HG03378 (cell line): Measurements from ENCODE around the gene WDR75.
"Not testable (repeated sequence)": the region's sequence is repeated elsewhere in the genome, so short reads cannot be mapped to it uniquely, and the experiment has no call there.

Source experiments
- ATAC-seq: cut with Tn5 transposase; IDR thresholded peaks from one replicate; pipeline ENCODE4 v1.9.1; 2021; ENCODE audit warnings: mild to moderate bottlenecking, moderate library complexity; ENCODE audit not compliant: unreplicated experiment

Gene WDR75

GRCh38 chr2:189440947-189441708, at the start of gene WDR75:
WDR75 (plus strand) TSS chr2:189441474; CDS start chr2:189441493, 19 bp downstream.
- peak; percentile 82 for ATAC-seq

GRCh38 chr2:189393440-189394111, 47.7 kb upstream of the WDR75 start:
- ATAC-seq: no peak

- no peak for ATAC-seq
Measured at GRCh38 chr2:189394525-189394924, 46.7 kb upstream of the WDR75 start.

GRCh38 chr2:189402932-189403331, 38.3 kb upstream of the WDR75 start:
- ATAC-seq: no peak

GRCh38 chr2:189406586-189407233, 34.6 kb upstream of the WDR75 start:
- no peak for ATAC-seq

- ATAC-seq: no peak
Measured at GRCh38 chr2:189407281-189408209, 33.7 kb upstream of the WDR75 start.

GRCh38 chr2:189408294-189408693, 33.0 kb upstream of the WDR75 start:
- ATAC-seq: no peak

GRCh38 chr2:189409131-189409530, 32.1 kb upstream of the WDR75 start:
- ATAC-seq: no peak

- no peak for ATAC-seq
Measured at GRCh38 chr2:189409647-189410046, 31.6 kb upstream of the WDR75 start.

- ATAC-seq: no peak
Measured at GRCh38 chr2:189411860-189412259, 29.4 kb upstream of the WDR75 start.

GRCh38 chr2:189412330-189412953, 28.8 kb upstream of the WDR75 start:
- peak; percentile 84 for ATAC-seq

- no peak for ATAC-seq
Measured at GRCh38 chr2:189413249-189413648, 28.0 kb upstream of the WDR75 start.

GRCh38 chr2:189421644-189422043, 19.6 kb upstream of the WDR75 start:
- ATAC-seq: no peak

- no peak for ATAC-seq
Measured at GRCh38 chr2:189424961-189425360, 16.3 kb upstream of the WDR75 start.

- ATAC-seq: no peak
Measured at GRCh38 chr2:189425676-189426075, 15.6 kb upstream of the WDR75 start.

- no peak for ATAC-seq
Measured at GRCh38 chr2:189426886-189427285, 14.4 kb upstream of the WDR75 start.

- no peak for ATAC-seq
Measured at GRCh38 chr2:189427872-189428271, 13.4 kb upstream of the WDR75 start.

- ATAC-seq: not testable (repeated sequence)
Measured at GRCh38 chr2:189430448-189430847, 10.8 kb upstream of the WDR75 start.

GRCh38 chr2:189435803-189436202, 5.5 kb upstream of the WDR75 start:
- ATAC-seq: not testable (repeated sequence)

- ATAC-seq: no peak
Measured at GRCh38 chr2:189437926-189438325, 3.3 kb upstream of the WDR75 start.
